GM20431 (cell line): ENCODE results near the gene STUB1.

ENCODE experiments used
- in situ Hi-C: fragments of 300-500 bp; cut with MseI, MboI; formaldehyde crosslinking; loops from one replicate; pipeline ENCODE4 v1.15.0; 2020; ENCODE audit warnings: low sequenced_read_pairs; ENCODE audit not compliant: unreplicated experiment

Gene STUB1

GRCh38 chr16:732332-732731, 52.1 kb downstream of the STUB1 start:
- in situ Hi-C loops: no loop called here
